Neural cell (in vitro differentiated cells): Measurements from ENCODE around the gene MECP2. TPM values are rescaled to one million over a fixed set of nuclear protein-coding genes. Genes with fewer than 3 reads are reported as not detected.

Experiments
- H2AFZ ChIP-seq: fragments of 200-600, 300-800 bp; sonication (generic), shearing (Covaris generic); 2 replicates; pipeline ENCODE4 v1.6.0; 2014; ENCODE audit warnings: low read depth, mild to moderate bottlenecking, antibody characterized with exemption, low read length, moderate library complexity
- H3F3A ChIP-seq: fragments of 200-600 bp; shearing (Covaris generic); 2 replicates; pipeline ENCODE4 v1.6.1; 2016; ENCODE audit warnings: mild to moderate bottlenecking, moderate library complexity, mixed read lengths, antibody characterized with exemption, low read length; ENCODE audit not compliant: insufficient read depth, poor library complexity, severe bottlenecking
- H3K27ac ChIP-seq: fragments of 200-600, 300-800 bp; sonication (generic), shearing (Covaris generic); 2 replicates; pipeline ENCODE4 v1.5.1; 2014; ENCODE audit warnings: mild to moderate bottlenecking, low read length, moderate library complexity
- H3K27me3 ChIP-seq: fragments of 300-800, 200-600 bp; sonication (generic), shearing (Covaris generic); 2 replicates; pipeline ENCODE4 v1.6.0; 2014; ENCODE audit warnings: mild to moderate bottlenecking, low read depth, low read length, moderate library complexity; ENCODE audit not compliant: insufficient read depth
- H3K36me3 ChIP-seq: fragments of 300-800, 200-600 bp; sonication (generic), shearing (Covaris generic); 2 replicates; pipeline ENCODE4 v1.5.1; 2014; ENCODE audit warnings: mild to moderate bottlenecking, antibody characterized with exemption, low read length, moderate library complexity; ENCODE audit not compliant: insufficient read depth
- H3K4me2 ChIP-seq: fragments of 300-800, 200-600 bp; sonication (generic), shearing (Covaris generic); 2 replicates; pipeline ENCODE4 v1.6.0; 2014; ENCODE audit warnings: mild to moderate bottlenecking, low read length
- H3K4me3 ChIP-seq: fragments of 300-800, 200-600 bp; sonication (generic), shearing (Covaris generic); 2 replicates; pipeline ENCODE4 v1.5.1; 2014; ENCODE audit warnings: mild to moderate bottlenecking, low read length, moderate library complexity
- H3K79me2 ChIP-seq: fragments of 200-600 bp; shearing (Covaris generic); replicated peaks from 2 replicates; pipeline ENCODE4 v1.6.0; 2014; ENCODE audit warnings: mild to moderate bottlenecking, low read length, moderate library complexity; ENCODE audit not compliant: insufficient read depth
- H3K9ac ChIP-seq: fragments of 300-800, 200-600 bp; sonication (generic), shearing (Covaris generic); 2 replicates; pipeline ENCODE4 v1.6.1; 2016; ENCODE audit warnings: mild to moderate bottlenecking, low read length, mixed read lengths
- H3K9me2 ChIP-seq: fragments of 200-600 bp; shearing (Covaris generic); 2 replicates; pipeline ENCODE4 v1.6.1; 2016; ENCODE audit warnings: mild to moderate bottlenecking, low read length, mixed read lengths; ENCODE audit not compliant: insufficient read depth
- H3K9me3 ChIP-seq: fragments of 200-600, 300-800 bp; sonication (generic), shearing (Covaris generic); 2 replicates; pipeline ENCODE4 v1.6.1; 2016; ENCODE audit warnings: mild to moderate bottlenecking, mixed run types, low read length, moderate library complexity, mixed read lengths
- H4K20me1 ChIP-seq: fragments of 200-600 bp; shearing (Covaris generic); 2 replicates; pipeline ENCODE4 v1.6.1; 2016; ENCODE audit warnings: mild to moderate bottlenecking, mixed run types; ENCODE audit not compliant: insufficient read depth
- CTCF ChIP-seq: fragments of 450-650 bp; IDR thresholded peaks from 2 replicates; pipeline ENCODE4 v1.5.1; 2014; ENCODE audit warnings: antibody characterized with exemption, mild to moderate bottlenecking, moderate library complexity; ENCODE audit not compliant: poor library complexity, severe bottlenecking
- EP300 ChIP-seq: fragments of 450-650 bp; conservative IDR thresholded peaks from 2 replicates; pipeline ENCODE4 v1.6.1; 2014; ENCODE audit warnings: antibody characterized with exemption, mild to moderate bottlenecking, moderate library complexity; ENCODE audit not compliant: poor library complexity, severe bottlenecking
- MXI1 ChIP-seq: fragments of 450-650 bp; conservative IDR thresholded peaks from 2 replicates; pipeline ENCODE4 v1.6.1; 2014; ENCODE audit warnings: antibody characterized with exemption, mild to moderate bottlenecking; ENCODE audit not compliant: poor library complexity, severe bottlenecking
- POLR2AphosphoS5 ChIP-seq: IDR thresholded peaks from 2 replicates; pipeline ENCODE4 v1.6.1; 2012
- RAD21 ChIP-seq: fragments of 450-650 bp; conservative IDR thresholded peaks from 2 replicates; pipeline ENCODE4 v1.6.1; 2014; ENCODE audit warnings: antibody characterized with exemption, mild to moderate bottlenecking, moderate library complexity
- SMC3 ChIP-seq: fragments of 450-650 bp; conservative IDR thresholded peaks from 2 replicates; pipeline ENCODE4 v1.6.1; 2014; ENCODE audit warnings: antibody characterized with exemption, mild to moderate bottlenecking, moderate library complexity; ENCODE audit not compliant: poor library complexity
- TAF1 ChIP-seq: IDR thresholded peaks from 2 replicates; pipeline ENCODE4 v1.6.1; 2012; ENCODE audit warnings: low read depth
- polyA plus RNA-seq: library from polyadenylated mRNA; depleted of rRNA; stranded (reverse); fragments of >200 nt; gene quantifications from 2 replicates; pipeline ENCODE4 v1.2.3, GENCODE V29; 2014
- TF ChIP-seq, protein P1 (sequence below): IDR thresholded peaks from 2 replicates; pipeline ENCODE4 v1.6.1; 2012; ENCODE audit warnings: borderline replicate concordance

The MECP2 gene
- polyA plus RNA-seq, 1 donor from 2014 or later = 14.5 TPM

DNA sequence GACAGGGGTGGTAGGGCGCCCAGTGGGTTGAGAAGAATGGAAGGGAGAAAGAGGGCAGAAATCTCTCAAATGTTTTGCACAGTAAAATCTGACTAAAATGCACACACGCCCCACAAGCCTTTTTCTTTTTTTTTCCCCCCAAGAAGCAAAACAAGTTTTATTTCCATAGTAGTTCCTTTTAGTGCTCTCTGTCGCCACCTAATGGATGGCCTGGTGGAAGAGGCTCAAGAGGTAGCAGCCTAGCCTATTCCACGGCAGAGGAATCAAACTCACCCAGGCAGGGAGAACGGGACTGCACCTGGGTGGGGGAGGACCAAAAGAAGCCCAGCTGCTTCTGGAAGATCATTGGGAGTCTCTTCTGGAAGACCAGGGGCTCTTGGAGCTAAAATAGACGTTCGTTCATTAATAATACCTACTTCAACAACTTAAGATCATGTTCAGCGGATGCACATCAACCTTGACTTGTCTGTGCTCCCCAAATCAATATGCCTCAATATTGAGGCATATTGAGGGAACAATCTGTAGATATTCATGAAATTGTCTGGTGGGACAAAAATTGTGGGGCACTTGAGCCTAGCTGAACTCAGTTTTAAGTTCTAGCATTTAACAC lies 46.2 kb downstream of the MECP2 start:
- Histone ChIP-seq H3K27me3 (no peaks in the 10 kb centered on the region), H2AFZ (no peak overlapping the region), H4K20me1 (no peaks in the 10 kb centered on the region), H3K9me2 (no peaks in the 10 kb centered on the region), H3K79me2 (no peaks in the 10 kb centered on the region), H3K36me3 (no peaks in the 10 kb centered on the region), H3K9ac (no peak overlapping the region), H3K9me3 (no peaks in the 10 kb centered on the region), H3K27ac (no peak overlapping the region), H3F3A (no peaks in the 10 kb centered on the region), H3K4me2 (no peak overlapping the region), H3K4me3 (no peak overlapping the region)
- TF ChIP-seq TAF1 (no peak), RAD21 (peak; percentile 31), CTCF (peak; percentile 63), SMC3 (peak; percentile 39)

- H3F3A ChIP-seq = no peaks in the 10 kb centered on the region
- H3K9me2 ChIP-seq = no peaks in the 10 kb centered on the region
- no peaks in the 10 kb centered on the region for H3K79me2 ChIP-seq
- no peaks in the 10 kb centered on the region for H3K36me3 ChIP-seq
- no peak overlapping the region for H3K4me2 ChIP-seq
- no peak overlapping the region for H3K27ac ChIP-seq
- H3K27me3 ChIP-seq = no peaks in the 10 kb centered on the region
- H2AFZ ChIP-seq = no peak overlapping the region
- no peaks in the 10 kb centered on the region for H3K9me3 ChIP-seq
- no peak overlapping the region for H3K4me3 ChIP-seq
- H4K20me1 ChIP-seq = no peaks in the 10 kb centered on the region
- no peak overlapping the region for H3K9ac ChIP-seq
- TF ChIP-seq CTCF (no peak), MXI1 (no peak), RAD21 (no peak), TAF1 (no peak), SMC3 (no peak), EP300 (no peak), POLR2AphosphoS5 (no peak)
- TF ChIP-seq, protein P1, sequence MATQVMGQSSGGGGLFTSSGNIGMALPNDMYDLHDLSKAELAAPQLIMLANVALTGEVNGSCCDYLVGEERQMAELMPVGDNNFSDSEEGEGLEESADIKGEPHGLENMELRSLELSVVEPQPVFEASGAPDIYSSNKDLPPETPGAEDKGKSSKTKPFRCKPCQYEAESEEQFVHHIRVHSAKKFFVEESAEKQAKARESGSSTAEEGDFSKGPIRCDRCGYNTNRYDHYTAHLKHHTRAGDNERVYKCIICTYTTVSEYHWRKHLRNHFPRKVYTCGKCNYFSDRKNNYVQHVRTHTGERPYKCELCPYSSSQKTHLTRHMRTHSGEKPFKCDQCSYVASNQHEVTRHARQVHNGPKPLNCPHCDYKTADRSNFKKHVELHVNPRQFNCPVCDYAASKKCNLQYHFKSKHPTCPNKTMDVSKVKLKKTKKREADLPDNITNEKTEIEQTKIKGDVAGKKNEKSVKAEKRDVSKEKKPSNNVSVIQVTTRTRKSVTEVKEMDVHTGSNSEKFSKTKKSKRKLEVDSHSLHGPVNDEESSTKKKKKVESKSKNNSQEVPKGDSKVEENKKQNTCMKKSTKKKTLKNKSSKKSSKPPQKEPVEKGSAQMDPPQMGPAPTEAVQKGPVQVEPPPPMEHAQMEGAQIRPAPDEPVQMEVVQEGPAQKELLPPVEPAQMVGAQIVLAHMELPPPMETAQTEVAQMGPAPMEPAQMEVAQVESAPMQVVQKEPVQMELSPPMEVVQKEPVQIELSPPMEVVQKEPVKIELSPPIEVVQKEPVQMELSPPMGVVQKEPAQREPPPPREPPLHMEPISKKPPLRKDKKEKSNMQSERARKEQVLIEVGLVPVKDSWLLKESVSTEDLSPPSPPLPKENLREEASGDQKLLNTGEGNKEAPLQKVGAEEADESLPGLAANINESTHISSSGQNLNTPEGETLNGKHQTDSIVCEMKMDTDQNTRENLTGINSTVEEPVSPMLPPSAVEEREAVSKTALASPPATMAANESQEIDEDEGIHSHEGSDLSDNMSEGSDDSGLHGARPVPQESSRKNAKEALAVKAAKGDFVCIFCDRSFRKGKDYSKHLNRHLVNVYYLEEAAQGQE = no peak
Measured at GRCh38 chrX:154050113-154050495, 47.4 kb downstream of the MECP2 start.
